HL-60 (cell line): ENCODE data around the gene IL1RL1.

Experiments
- POLR2AphosphoS5 ChIP-seq: IDR thresholded peaks from 2 replicates; pipeline ENCODE4 v1.6.1; 2012; ENCODE audit warnings: low read depth
- REST ChIP-seq: IDR thresholded peaks from 2 replicates; pipeline ENCODE4 v1.6.1; 2012; ENCODE audit warnings: low read depth; ENCODE audit not compliant: insufficient replicate concordance

DNA sequence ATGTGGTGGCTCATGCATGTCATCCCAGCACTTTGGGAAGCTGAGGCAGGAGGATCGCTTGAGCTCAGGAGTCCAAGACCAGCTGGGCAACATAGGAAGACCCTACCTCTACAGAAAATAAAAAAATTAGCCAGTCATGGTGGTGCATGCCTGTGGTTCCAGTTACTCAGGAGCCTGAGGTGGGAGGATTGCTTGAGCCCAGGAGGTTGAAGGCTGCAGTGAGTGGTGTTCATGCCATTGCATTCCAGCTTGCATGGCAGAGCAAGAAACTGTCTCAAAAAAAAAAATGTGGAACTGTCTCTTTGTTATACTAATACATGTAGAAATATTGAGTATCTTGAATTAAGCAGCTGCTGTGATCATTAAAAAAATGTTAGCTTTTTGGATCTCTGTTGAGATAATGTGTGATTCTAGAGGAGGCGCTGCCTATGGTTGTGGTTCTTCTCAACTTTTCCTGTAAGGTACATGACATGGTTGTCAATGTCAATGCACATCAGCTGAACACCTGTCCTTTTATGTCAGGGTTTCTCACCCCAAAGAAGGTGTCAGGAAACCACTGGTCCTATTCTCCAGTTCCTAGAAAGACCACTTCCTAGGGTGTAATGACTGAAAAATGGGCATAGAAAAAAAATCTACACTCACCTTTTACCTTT is 34.7 kb upstream of the IL1RL1 start:
- no peak for TF ChIP-seq POLR2AphosphoS5
- TF ChIP-seq REST = no peak
